Glutamatergic neuron (in vitro differentiated cells): ENCODE results near the gene WDCP. TPM values are rescaled to one million over a fixed set of nuclear protein-coding genes. Genes with fewer than 3 reads are reported as not detected.
"Not testable (repeated sequence)": the region's sequence is repeated elsewhere in the genome, so short reads cannot be mapped to it uniquely, and the experiment has no call there.

Source experiments
- DNase-seq: peaks from one replicate; pipeline ENCODE4 v3.0.0; 2022
- H3K27ac Mint-ChIP-seq: one replicate; pipeline ENCODE4 v1.8.0; 2020; ENCODE audit warnings: mild to moderate bottlenecking, mixed read lengths, inconsistent platforms; ENCODE audit not compliant: unreplicated experiment
- H3K27me3 Mint-ChIP-seq: one replicate; pipeline ENCODE4 v1.8.0; 2020; ENCODE audit warnings: mild to moderate bottlenecking, moderate library complexity, mixed read lengths, inconsistent platforms; ENCODE audit not compliant: unreplicated experiment
- H3K36me3 Mint-ChIP-seq: one replicate; pipeline ENCODE4 v1.8.0; 2020; ENCODE audit warnings: mild to moderate bottlenecking, mixed read lengths, inconsistent platforms; ENCODE audit not compliant: unreplicated experiment
- H3K4me1 Mint-ChIP-seq: one replicate; pipeline ENCODE4 v1.8.0; 2020; ENCODE audit warnings: mild to moderate bottlenecking, low read depth, mixed read lengths, inconsistent platforms; ENCODE audit not compliant: unreplicated experiment
- H3K4me3 Mint-ChIP-seq: one replicate; pipeline ENCODE4 v1.8.0; 2020; ENCODE audit warnings: mild to moderate bottlenecking, mixed read lengths, inconsistent platforms; ENCODE audit not compliant: unreplicated experiment
- H3K9me3 Mint-ChIP-seq: one replicate; pipeline ENCODE4 v1.8.0; 2020; ENCODE audit warnings: mild to moderate bottlenecking, moderate library complexity, mixed read lengths, inconsistent platforms; ENCODE audit not compliant: unreplicated experiment
- CTCF ChIP-seq: fragments of 200-600 bp; sonication (generic); IDR thresholded peaks from one replicate; pipeline ENCODE4 v1.5.0; 2021; ENCODE audit not compliant: partially characterized antibody, unreplicated experiment
- total RNA-seq: library from RNA; stranded (reverse); fragmentation: NEBNext Ultra II Directional; extraction: Animal tissue kit (Norgen Biotek cat#: 25700); gene quantifications from one replicate; pipeline ENCODE4 v1.2.1, GENCODE V29; 2021; ENCODE audit not compliant: unreplicated experiment

Gene WDCP
- total RNA-seq, 1 donor from 2014 or later = 22.3 TPM

- Mint-ChIP-seq H3K4me3 (no peak overlapping the region), H3K27me3 (peaks cover 4% of the 10 kb centered on the region), H3K9me3 (peaks cover 5% of the 10 kb centered on the region), H3K27ac (no peak overlapping the region), H3K36me3 (no peaks in the 10 kb centered on the region), H3K4me1 (no peaks in the 10 kb centered on the region)
- DNase-seq = no peak
- TF ChIP-seq CTCF = no peak
Observed at GRCh38 chr2:24016853-24017703, 30.1 kb downstream of the WDCP start.

- no peak for TF ChIP-seq CTCF
- Mint-ChIP-seq H3K27ac (no peak overlapping the region), H3K36me3 (no peaks in the 10 kb centered on the region), H3K9me3 (peaks cover 8% of the 10 kb centered on the region), H3K4me1 (no peaks in the 10 kb centered on the region), H3K4me3 (no peak overlapping the region), H3K27me3 (peaks cover 5% of the 10 kb centered on the region)
- DNase-seq = no peak
Observed at GRCh38 chr2:24016376-24016761, 30.8 kb downstream of the WDCP start.

DNA sequence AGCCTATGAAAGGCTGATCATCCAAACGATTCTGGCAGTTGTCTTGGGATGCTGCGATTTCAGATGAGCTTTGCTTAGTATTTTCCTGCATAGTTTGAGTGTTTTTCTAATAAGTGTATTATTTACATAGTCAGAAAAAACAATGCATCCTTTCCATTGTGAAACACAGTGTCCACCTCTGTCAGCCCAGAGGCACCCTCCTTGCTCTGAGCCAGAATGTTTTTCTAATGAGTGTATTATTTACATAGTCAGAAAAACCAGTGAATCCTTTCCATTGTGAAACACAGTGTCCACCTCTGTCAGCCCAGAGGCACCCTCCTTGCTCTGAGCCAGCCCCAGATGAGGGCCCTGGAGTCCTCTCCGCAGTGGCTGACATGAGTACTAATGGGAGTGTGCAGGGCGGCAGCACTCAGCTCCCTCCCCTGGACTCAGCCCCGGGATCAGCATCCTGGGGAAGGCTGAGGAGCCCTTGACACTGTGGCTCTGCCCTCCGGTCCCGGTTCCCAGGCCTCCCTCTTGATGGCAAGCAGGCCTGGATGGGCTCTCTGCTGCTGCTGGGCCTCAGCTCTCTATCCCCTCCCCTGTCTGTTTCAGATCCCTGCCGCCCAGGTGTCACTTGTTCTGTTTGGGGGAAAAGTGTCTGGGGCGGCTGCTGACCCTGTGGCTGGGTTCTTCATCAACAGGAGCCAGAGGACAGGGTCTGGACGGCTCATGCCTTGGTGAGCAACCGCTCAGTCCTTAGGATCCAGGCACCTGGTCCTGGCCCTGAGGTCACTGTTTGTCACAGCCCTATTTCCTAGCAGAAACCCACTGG lies 31.4 kb downstream of the WDCP start:
- Mint-ChIP-seq H3K36me3 (no peaks in the 10 kb centered on the region), H3K9me3 (peaks cover 8% of the 10 kb centered on the region), H3K4me1 (no peaks in the 10 kb centered on the region), H3K4me3 (no peak overlapping the region), H3K27me3 (peaks cover 5% of the 10 kb centered on the region), H3K27ac (no peak overlapping the region)
- no peak for TF ChIP-seq CTCF
- DNase-seq = no peak

DNA sequence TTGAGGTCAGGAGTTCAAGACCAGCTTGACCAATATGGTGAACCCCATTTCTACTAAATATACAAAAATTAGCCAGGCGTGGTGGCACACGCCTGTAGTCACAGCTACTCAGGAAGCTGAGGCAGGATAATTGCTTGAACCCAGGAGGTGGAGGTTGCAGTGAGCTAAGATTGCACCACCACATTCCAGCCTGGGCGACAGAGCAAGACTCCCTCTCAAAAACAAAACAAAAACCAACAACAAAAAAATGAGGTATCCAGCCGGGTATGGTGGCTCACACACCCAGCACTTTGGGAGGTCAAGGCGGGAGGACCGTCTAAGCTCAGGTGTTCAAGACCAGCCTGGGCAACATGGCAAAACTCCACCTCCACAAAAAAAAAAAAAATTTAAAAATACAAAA lies 32.3 kb downstream of the WDCP start:
- H3K36me3 Mint-ChIP-seq, DNase-seq, H3K4me3 Mint-ChIP-seq, H3K27me3 Mint-ChIP-seq, H3K27ac Mint-ChIP-seq, H3K4me1 Mint-ChIP-seq, H3K9me3 Mint-ChIP-seq: not testable (repeated sequence)

- H3K36me3 Mint-ChIP-seq = no peaks in the 10 kb centered on the region
- H3K4me3 Mint-ChIP-seq = no peak overlapping the region
- H3K27me3 Mint-ChIP-seq = peaks cover 14% of the 10 kb centered on the region
- peaks cover 8% of the 10 kb centered on the region for H3K9me3 Mint-ChIP-seq
- H3K4me1 Mint-ChIP-seq = no peaks in the 10 kb centered on the region
- no peak for TF ChIP-seq CTCF
- DNase-seq = no peak
- H3K27ac Mint-ChIP-seq = no peak overlapping the region
Observed at GRCh38 chr2:24012521-24013188, 34.5 kb downstream of the WDCP start.
